HG02678 (cell line): ENCODE results near the gene BRICD5.
"Not testable (repeated sequence)": the region's sequence is repeated elsewhere in the genome, so short reads cannot be mapped to it uniquely, and the experiment has no call there.

Experiments used
- ATAC-seq: cut with Tn5 transposase; IDR thresholded peaks from one replicate; pipeline ENCODE4 v1.9.1; 2021; ENCODE audit warnings: mild to moderate bottlenecking, moderate library complexity; ENCODE audit not compliant: unreplicated experiment

BRICD5 gene

GRCh38 chr16:2210386-2211365, at the start of gene BRICD5:
TSS of gene BRICD5 (minus strand) at chr16:2210863. CDS start at chr16:2210833, 30 bp downstream.
- no peak for ATAC-seq

- no peak for ATAC-seq
These were observed 49.6 kb upstream of the BRICD5 start for GRCh38 chr16:2260250-2260649.

GRCh38 chr16:2258530-2258929, 47.9 kb upstream of the BRICD5 start:
- not testable (repeated sequence) for ATAC-seq

DNA sequence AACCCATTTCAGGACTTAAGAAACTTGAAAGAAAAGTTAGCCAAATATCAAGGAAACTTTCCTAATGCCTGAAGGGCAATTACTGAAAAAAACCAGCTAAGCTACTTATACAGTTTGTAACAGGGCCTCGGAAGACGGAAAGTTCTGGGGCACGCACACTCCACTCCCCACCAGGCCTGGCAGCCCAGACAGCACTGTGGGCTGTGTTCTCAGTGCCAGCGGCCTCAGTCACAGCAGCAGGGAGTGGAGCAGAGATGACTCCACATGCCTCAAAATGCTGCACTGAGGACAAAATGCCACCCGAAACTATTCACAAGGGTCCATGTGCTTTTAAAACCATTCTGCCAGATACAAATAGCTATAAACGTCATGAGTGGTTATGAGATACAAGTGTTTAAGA, 47.1 kb upstream of the BRICD5 start:
- ATAC-seq = no peak

GRCh38 chr16:2256531-2257140, 46.0 kb upstream of the BRICD5 start:
- ATAC-seq = no peak

DNA sequence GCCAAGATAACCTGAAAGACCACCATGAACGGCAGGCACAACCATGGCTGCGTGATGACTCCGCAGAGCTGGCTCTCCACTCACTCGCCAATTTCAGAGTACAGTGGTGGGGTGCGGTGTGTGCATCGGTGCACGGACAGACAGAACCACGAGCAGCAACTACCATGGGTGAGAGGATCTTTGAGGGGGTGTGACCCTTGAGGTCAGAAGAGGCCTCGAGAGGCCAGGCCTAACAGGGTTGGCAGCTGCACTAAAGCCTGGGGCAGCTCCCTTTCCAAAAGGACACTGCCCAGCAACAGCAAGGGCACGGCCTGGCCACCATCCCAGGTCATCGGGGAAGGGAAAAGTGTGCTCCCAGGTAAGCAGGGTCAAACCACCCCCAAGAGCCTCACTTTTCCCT, 42.6 kb upstream of the BRICD5 start:
- no peak for ATAC-seq

GRCh38 chr16:2252806-2253148, 42.1 kb upstream of the BRICD5 start:
- no peak for ATAC-seq

GRCh38 chr16:2251296-2252111, 40.8 kb upstream of the BRICD5 start, which contains the start of gene ECI1:
TSS of gene ECI1 (minus strand) at chr16:2251587. CDS start at chr16:2251566, 21 bp downstream.
- ATAC-seq = peak; percentile 92

DNA sequence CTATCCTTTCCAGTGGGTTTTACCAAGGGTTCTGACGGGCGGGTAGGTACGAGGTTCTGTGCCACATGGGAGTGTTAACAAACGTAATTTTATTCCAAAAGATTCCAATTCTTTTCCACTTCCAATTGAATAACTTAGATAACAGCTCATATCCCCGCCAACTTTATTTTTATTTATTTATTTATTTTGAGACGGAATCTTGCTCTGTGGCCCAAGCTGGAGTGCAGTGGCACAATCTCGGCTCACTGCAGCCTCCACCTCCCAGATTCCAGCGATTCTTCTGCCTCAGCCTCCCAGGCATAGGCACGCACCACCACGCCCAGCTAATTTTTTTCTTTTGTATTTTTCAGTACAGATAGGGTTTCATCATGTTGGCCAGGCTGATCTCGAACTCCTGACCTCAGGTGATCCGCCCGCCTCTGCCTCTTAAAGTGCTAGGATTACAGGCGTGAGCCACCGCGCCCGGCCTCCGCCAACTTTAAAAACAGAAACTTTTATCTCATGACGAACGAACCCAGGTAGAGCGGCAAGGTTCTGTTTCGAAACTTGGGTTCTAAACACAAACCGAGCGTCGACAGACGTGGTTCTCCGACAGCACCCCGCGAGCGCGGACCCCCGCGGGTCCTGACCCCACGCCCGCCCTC, 40.1 kb upstream of the BRICD5 start:
- no peak for ATAC-seq

- ATAC-seq = no peak
These were observed 35.7 kb upstream of the BRICD5 start for GRCh38 chr16:2246301-2246885.

GRCh38 chr16:2244926-2245795, 34.5 kb upstream of the BRICD5 start:
- ATAC-seq = no peak

DNA sequence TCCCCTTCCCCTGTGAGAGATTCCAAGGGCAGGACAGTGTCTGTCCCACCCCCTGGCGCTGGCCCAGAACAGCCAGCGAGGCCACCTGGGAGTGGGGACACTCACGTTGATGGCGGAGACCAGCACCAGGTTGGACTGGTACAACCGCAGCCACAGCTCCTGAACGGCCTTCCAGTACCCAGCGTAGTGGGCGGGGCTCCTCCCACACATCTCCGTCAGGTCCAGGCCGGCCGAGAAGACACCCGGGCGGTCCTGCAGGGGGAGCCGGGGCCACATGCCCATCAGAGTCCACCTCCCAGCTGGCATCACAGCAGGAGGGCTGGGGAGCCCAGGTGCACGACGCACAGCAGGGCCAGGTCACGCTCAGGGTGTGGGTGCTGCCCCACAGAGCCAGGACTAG, 33.6 kb upstream of the BRICD5 start:
- no peak for ATAC-seq

DNA sequence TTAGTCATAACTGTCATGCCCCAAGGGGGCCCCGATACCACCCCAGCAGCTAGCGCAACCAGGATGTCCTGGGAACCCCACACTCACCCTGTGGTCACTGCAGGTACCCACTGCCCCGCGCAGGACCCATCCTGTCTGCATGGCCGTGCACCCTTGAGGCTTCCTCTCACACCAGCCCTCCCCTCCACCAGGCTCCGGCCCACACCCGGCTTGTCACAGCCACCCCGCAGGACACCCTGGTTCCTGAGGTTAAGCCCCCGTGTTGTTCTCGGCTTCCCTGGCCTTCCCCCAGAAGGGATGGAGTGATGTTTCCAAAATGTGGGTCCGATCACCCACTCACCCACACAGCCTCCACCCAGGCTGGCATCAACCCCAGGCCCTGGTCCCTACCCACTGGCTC, 33.1 kb upstream of the BRICD5 start:
- ATAC-seq = no peak

DNA sequence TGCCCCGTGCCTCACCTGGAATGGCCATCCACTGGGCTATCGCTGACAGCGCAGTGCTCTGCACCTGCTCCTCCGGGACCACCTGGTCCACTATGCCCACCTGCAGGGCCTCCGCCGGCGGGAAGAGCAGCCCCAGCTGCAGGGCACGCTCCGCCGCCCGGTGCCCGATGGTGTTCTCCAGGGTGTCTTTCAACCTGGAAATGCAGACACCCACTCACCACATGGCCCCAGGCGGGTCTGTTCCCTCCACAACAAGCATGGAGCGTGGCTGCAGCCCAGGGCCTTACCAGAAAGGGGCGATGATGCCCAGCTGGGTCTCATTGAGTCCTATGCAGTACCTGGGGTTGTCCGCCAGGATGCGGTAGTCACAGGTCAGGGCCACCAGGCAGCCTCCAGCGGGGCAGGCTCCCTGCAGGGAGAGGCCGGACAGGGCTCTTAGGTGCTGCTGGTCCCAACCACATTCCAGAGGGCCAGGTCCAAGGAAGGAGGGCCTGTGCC, 32.4 kb upstream of the BRICD5 start:
- no peak for ATAC-seq

GRCh38 chr16:2242598-2242997, 31.9 kb upstream of the BRICD5 start:
- no peak for ATAC-seq

GRCh38 chr16:2240331-2240730, 29.7 kb upstream of the BRICD5 start:
- not testable (repeated sequence) for ATAC-seq

GRCh38 chr16:2238838-2239675, 28.4 kb upstream of the BRICD5 start:
- ATAC-seq = no peak

DNA sequence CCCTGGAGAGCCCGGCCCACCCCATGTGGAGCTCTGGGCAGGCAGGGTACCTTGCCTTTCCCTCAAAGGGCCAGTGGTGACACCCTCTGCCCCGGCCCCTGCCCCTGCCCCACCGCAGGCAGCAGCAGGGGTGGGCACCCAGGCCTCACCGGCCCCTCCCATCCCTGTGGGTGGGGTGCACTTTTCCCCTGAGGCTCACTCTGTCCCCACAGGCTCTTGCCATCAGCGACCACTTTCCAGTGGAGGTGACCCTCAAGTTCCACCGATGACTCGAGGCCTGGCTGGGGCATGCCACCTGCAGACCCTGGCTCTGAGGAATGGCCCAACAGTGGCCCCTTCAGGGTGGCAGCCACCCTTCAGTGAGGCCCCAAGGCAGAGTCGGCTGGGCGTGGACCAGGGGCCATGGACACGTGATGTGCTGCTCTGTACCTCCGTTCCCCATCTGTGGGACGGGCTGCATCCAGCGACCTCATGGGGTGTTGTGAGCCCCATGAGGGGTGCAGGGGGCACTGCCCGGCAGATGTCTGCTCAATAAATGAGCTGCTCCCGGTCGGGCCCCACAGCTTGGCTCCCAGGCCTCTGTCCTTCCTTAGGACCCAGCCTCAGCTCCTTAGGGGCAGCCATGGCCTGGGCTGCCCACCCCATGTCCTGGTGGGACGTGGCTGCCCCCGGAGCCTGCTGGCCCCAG, 27.6 kb upstream of the BRICD5 start:
- ATAC-seq = no peak
